Nucleus accumbens (tissue), 56 donors: ENCODE data around the gene PLCD3.

Experiments used
- DNase-seq, 56 donors: peaks; one replicate each; lab custom pipeline; 2025; lab: John Stamatoyannopoulos, UW

Gene PLCD3

GRCh38 chr17:45150911-45151809, 18.8 kb upstream of the PLCD3 start:
- no peak for DNase-seq

GRCh38 chr17:45149669-45150664, 17.7 kb upstream of the PLCD3 start:
- DNase-seq = peak in 48 of 56 donors; percentile 23 to 79 (median 63)

DNA sequence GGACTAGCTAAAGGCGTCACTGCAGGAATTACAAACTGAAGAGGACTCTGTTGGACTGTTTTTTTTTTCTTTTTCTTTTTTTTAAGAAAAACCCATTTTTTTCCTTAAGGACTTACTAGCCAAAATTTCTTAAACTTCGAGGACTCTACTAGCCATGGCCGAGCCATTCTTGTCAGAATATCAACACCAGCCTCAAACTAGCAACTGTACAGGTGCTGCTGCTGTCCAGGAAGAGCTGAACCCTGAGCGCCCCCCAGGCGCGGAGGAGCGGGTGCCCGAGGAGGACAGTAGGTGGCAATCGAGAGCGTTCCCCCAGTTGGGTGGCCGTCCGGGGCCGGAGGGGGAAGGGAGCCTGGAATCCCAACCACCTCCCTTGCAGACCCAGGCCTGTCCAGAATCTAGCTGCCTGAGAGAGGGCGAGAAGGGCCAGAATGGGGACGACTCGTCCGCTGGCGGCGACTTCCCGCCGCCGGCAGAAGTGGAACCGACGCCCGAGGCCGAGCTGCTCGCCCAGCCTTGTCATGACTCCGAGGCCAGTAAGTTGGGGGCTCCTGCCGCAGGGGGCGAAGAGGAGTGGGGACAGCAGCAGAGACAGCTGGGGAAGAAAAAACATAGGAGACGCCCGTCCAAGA, 16.8 kb upstream of the PLCD3 start:
- DNase-seq = peak in 53 of 56 donors; percentile 46 to 86 (median 72)

DNA sequence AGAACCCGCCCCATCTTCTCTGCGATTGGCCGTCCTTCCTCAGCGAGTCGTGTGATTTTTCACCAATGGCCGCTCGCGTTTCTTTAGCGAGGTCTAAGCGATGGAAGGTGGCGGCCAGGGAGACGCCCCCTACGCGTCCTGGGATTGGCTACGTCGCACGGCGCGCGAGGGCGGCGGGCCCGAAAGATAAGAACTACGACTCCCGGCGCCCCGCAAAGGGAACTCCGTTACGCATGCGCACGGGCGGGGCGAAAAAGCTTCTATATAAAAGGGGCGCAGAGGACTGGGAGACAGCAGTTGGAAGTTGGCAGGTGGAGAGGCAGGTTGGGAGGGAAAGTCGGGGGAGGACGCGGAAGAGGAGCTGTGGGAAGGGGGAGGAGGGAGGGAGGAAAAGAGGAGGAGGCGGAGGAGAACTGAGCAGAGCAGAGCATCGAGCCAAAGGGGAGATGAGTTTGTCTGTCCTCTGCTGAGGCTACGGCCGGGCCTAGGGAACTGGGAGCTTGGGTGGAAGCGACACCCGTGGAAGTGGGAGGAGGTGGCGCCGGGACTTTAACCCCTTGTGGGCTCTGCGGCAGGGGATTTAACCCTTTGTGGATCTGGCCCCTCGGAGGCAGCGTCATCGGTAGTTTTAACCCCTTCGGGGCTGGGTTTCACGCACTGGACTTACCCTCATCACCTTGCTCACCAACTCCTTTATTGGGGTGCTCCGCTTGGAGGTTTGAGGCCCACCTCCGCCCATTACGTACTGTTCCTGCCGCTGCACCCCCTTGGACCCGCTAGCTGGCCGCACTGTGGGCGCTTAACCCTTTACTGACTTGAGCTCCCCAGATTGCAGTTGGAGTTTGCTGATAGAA, 16.1 kb upstream of the PLCD3 start, which contains the start of gene HEXIM1:
TSS of gene HEXIM1 (plus strand) at position 293 of the 854 bp plus-strand sequence. CDS start 716 bp downstream, outside the sequence.
- peak; percentile 93 to 100 (median 99) for DNase-seq

DNA sequence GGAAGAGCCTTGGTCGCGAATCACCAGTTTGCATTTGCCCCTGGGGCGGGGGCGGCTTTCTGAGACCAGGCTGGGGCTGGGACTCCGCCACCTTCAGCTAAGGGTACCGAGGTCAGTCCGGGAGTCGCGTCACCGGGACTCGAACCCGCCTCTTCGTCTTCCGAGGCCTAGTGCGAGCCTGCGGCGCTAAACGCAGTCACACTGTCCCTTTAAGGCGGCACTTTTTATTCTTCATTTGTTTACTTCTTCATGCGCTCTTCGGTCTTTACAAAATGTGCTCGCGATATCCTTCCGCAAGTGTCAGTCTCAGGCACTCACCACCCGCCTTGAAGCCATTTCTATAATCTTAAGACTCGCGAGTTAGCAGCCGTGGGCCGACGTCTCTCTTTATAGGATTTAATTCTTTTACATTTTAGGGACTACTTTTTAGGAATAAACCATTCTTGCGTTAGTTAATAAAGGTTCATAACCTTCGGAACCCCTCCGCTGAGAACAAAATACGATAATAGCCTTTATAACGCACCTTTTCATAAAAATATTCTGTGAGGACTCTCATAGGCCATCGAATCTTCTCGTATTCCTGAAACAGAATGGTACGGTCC, 15.4 kb upstream of the PLCD3 start:
- peak in 54 of 56 donors; percentile 37 to 88 (median 74) for DNase-seq

- DNase-seq = peak in 23 of 56 donors; percentile 31 to 87 (median 58)
Observed at GRCh38 chr17:45146890-45147580, 14.7 kb upstream of the PLCD3 start.

DNA sequence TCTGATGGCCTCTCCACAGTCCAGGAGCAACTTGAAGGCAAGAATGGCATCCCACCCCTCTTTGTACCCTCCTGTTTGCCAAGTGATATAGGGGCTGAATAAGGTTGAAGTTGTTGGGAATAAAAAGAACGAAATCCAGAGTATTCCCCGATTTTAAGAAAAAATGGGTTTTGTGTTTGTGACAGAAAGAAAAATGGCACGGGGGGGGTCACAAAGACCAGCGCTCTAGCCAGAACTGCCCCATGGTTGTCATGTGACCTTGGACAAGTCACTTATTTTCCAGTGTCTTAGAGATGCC, 14.2 kb upstream of the PLCD3 start:
- no peak for DNase-seq

- no peak for DNase-seq
Observed at GRCh38 chr17:45146166-45146565, 13.9 kb upstream of the PLCD3 start.

- peak in 1 of 56 donors; percentile 28 for DNase-seq
Observed at GRCh38 chr17:45145035-45145389, 12.7 kb upstream of the PLCD3 start.

DNA sequence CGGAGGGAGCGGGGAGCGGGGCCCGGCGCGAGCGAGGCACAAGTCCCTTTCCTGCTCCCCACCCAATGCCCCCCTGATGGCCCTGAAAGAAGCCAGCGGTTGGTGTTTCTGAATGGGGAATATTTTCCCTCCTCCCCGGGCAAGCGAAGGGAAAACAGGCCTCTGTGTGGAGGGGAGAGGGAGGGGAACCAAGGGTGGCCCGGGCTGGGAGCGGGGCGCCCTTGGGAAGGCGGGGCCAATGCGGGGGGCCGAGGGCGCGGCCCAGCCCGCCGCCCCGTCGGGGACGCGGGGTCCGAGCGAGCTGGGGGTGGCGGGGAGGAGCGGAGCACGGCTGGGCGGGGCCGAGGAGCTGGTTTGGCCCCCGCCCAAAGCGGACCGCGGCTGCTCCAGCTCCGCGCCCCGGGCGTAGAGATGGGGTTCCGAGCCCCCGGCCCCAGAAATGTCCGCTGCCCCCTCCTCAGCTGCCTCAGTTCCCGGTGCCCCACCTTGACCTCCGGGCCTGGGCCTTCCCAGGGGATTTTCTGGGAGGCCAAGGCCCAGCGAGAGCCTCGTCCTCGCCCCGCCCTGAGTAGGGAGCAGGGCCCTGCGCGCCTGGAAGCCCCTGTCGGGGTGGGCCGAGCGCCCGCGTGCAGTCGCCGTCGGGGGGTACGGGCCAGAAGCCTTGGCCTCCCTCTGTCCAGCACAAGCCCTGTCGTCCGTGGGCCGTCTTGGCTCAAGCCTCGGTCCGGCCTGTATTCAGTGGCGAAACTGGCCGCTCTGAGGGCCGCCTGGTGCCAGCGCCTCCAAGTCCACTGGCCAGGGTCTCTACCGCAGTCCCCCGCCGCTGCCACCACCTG, 12.1 kb upstream of the PLCD3 start:
- DNase-seq = peak in 31 of 56 donors; percentile 10 to 77 (median 53)

GRCh38 chr17:45143767-45144198, 11.5 kb upstream of the PLCD3 start:
- DNase-seq = peak in 44 of 56 donors; percentile 13 to 77 (median 48)

GRCh38 chr17:45143094-45143670, 10.9 kb upstream of the PLCD3 start:
- no peak for DNase-seq

GRCh38 chr17:45139533-45139920, 7.2 kb upstream of the PLCD3 start:
- no peak for DNase-seq

DNA sequence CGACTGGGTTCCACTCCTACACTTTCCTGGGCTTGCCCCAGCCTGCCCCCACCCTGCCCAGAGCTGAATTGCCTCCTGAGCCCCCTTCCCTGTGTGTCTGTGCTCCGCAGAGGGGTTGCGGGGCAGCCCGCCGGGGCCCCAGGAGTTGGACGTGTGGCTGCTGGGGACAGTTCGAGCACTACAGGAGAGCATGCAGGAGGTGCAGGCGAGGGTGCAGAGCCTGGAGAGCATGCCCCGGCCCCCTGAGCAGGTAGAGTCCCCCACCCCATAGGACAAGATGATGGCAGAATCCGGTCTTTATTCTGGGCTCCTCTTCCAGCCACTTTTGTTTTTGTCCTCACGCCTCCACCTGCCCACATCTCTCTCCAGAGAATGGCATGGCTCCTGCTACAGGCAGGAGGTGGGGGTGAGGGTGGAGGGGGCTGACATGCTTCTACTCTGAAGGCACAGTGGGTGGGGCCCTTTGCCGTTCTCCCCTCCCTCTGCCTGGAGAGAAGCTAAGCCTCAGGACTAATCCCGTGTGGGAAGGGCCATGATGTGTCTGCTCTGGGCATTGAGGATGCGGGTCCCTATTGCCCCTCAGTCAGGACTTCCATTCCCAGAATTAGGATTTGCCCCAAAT, 6.7 kb upstream of the PLCD3 start:
- peak in 1 of 56 donors; percentile 18 for DNase-seq

DNA sequence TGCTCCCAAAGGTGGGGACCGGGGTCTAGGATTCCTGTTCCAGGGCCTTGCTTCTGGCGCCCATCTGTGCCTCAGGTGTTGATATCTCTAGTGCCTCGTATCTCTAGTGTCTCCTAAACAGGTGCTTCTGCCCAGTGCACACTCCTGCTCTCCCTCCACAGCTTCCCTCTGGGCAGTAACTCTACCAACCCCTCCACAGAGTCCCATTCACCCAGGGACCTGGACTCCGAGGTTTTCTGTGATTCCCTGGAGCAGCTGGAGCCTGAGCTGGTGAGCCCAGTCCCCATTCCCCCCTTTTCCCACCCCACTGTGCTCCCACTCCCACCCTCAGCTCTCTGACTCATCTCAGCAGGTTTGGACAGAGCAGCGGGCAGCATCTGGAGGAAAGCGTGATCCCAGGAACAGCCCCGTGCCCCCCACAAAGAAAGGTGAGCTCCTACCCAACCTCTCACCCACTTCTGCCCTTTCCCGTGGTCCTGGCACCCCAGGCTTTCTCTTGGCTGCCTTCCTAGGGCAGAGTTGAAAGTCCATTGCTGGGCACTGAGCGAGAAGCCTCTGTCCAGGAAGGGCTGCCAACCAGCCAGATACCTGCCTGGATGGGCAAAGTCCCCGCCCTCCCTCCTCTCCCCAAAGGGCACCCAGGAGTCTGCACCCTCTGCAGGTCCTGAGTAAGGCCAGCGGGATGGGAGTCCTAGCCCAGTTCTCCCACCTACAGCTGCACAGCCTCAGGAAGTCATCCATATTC, 5.4 kb upstream of the PLCD3 start:
- no peak for DNase-seq
